A673 (cell line): ENCODE results near the gene ACADVL. TPM values are rescaled to one million over a fixed set of nuclear protein-coding genes. Genes with fewer than 3 reads are reported as not detected.
A peak's percentile ranks its signal among the peaks of the same experiment; 100 is the strongest.

Experiments used
- BruUV-seq: library from RNA; stranded (reverse); fragments of 400-500 nt; replicated peaks from 2 replicates; lab custom pipeline; 2021; lab: Mats Ljungman, UMichigan
- CTCF ChIA-PET: fragments of 300-600 bp; sonication (Branson Sonifier 250); formaldehyde crosslinking; loops from one replicate; lab custom pipeline; 2022; ENCODE audit warnings: antibody characterized with exemption; lab: Charles Lee
- POLR2A ChIA-PET: fragments of 300-600 bp; sonication (Branson Sonifier 250); formaldehyde crosslinking; loops from one replicate; lab custom pipeline; 2022; ENCODE audit warnings: antibody characterized with exemption; ENCODE audit not compliant: low non-redundant PET; lab: Charles Lee
- DNase-seq: peaks from one replicate; pipeline ENCODE4 v3.0.0-alpha.2; 2015; ENCODE audit warnings: low spot score
- H3K27ac ChIP-seq: fragments of 200-600 bp; sonication (generic); 2 replicates; pipeline ENCODE4 v1.5.1; 2016; ENCODE audit warnings: mixed run types, low read depth, mild to moderate bottlenecking, mixed read lengths, antibody characterized with exemption, low read length; ENCODE audit not compliant: poor library complexity, severe bottlenecking
- H3K27me3 ChIP-seq: fragments of 200-600 bp; sonication (generic); replicated peaks from 2 replicates; pipeline ENCODE4 v1.6.1; 2017; ENCODE audit warnings: mixed run types, low read depth, mild to moderate bottlenecking, mixed read lengths, antibody characterized with exemption, low read length; ENCODE audit not compliant: insufficient read depth, poor library complexity
- H3K36me3 ChIP-seq: fragments of 200-600 bp; sonication (generic); 2 replicates; pipeline ENCODE4 v1.6.1; 2016; ENCODE audit warnings: mixed run types, mild to moderate bottlenecking, mixed read lengths, antibody characterized with exemption, low read length; ENCODE audit not compliant: insufficient read depth, poor library complexity, severe bottlenecking
- H3K4me1 ChIP-seq: fragments of 200-600 bp; sonication (generic); 2 replicates; pipeline ENCODE4 v1.6.1; 2017; ENCODE audit warnings: mixed run types, mild to moderate bottlenecking, mixed read lengths, antibody characterized with exemption, low read length; ENCODE audit not compliant: insufficient read depth, poor library complexity, severe bottlenecking
- H3K4me3 ChIP-seq: fragments of 200-600 bp; sonication (generic); 2 replicates; pipeline ENCODE4 v1.5.1; 2016; ENCODE audit warnings: low read depth, mixed run types, mild to moderate bottlenecking, mixed read lengths, low read length; ENCODE audit not compliant: poor library complexity, severe bottlenecking
- H3K9me3 ChIP-seq: fragments of 200-600 bp; sonication (generic); 2 replicates; pipeline ENCODE4 v1.6.1; 2016; ENCODE audit warnings: mixed run types, low read depth, mild to moderate bottlenecking, mixed read lengths, antibody characterized with exemption, low read length; ENCODE audit not compliant: poor library complexity, severe bottlenecking
- EZH2 ChIP-seq: fragments of 200-600 bp; sonication (generic); IDR thresholded peaks from 2 replicates; pipeline ENCODE4 v1.6.1; 2017; ENCODE audit warnings: borderline replicate concordance, low read depth, mild to moderate bottlenecking, mixed read lengths, antibody characterized with exemption, low read length; ENCODE audit not compliant: poor library complexity, severe bottlenecking
- intact Hi-C: fragments of 100-400 bp; cut with micrococcal nuclease; formaldehyde crosslinking; loops from one replicate; pipeline ENCODE4 v1.10.0; 2022; ENCODE audit not compliant: unreplicated experiment
- total RNA-seq: library from RNA; stranded (reverse); gene quantifications from 2 replicates; pipeline ENCODE4 v1.2.3, GENCODE V29; 2021
- TF ChIP-seq, protein P1 (sequence below): fragments of 300-800, 200-600 bp; sonication (generic); conservative IDR thresholded peaks from 2 replicates; pipeline ENCODE4 v1.5.1; 2017; ENCODE audit warnings: low read depth, mild to moderate bottlenecking, antibody characterized with exemption, low read length, moderate library complexity, mixed read lengths

ACADVL gene
- total RNA-seq, 1 experiment from 2014 or later = 425 TPM

DNA sequence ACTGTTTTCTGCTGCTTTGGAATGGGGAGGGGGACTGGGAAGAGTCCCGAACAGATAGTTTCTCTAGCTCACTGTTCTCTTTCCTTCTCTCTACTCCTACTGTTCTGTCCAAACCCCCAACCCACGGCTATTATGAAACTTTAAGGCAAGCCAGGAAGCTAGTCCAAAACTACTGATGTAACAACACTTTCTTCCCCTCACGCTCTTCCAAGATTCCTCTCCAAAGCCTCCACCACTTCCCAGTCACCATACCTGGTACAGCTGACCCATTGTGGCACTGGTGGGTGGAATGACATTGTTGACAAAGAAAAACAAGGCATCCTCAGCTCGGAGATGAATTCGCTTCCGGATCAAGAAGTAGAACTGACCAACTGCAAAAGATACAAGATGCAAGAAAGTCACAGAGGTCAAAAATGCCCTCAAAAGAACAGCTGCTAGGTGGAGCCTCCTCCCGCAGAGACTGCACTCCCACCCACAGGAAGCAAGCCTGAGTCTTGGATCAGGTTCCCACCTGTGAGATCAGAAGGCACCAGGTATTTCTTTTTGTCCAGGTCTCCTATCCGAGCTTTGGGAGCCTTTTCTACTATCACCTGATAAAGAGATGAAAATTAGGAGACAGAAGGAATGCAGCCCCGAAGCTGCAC, 21.5 kb downstream of the ACADVL start:
- CTCF ChIA-PET = interaction anchor here (1.0 kb wide), 1 partner anchor 20 kb away, joined by 3 read pairs; no protein-coding TSS in a partner anchor
- TF ChIP-seq, protein P1, sequence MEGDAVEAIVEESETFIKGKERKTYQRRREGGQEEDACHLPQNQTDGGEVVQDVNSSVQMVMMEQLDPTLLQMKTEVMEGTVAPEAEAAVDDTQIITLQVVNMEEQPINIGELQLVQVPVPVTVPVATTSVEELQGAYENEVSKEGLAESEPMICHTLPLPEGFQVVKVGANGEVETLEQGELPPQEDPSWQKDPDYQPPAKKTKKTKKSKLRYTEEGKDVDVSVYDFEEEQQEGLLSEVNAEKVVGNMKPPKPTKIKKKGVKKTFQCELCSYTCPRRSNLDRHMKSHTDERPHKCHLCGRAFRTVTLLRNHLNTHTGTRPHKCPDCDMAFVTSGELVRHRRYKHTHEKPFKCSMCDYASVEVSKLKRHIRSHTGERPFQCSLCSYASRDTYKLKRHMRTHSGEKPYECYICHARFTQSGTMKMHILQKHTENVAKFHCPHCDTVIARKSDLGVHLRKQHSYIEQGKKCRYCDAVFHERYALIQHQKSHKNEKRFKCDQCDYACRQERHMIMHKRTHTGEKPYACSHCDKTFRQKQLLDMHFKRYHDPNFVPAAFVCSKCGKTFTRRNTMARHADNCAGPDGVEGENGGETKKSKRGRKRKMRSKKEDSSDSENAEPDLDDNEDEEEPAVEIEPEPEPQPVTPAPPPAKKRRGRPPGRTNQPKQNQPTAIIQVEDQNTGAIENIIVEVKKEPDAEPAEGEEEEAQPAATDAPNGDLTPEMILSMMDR = no peak
- no peak for TF ChIP-seq EZH2

DNA sequence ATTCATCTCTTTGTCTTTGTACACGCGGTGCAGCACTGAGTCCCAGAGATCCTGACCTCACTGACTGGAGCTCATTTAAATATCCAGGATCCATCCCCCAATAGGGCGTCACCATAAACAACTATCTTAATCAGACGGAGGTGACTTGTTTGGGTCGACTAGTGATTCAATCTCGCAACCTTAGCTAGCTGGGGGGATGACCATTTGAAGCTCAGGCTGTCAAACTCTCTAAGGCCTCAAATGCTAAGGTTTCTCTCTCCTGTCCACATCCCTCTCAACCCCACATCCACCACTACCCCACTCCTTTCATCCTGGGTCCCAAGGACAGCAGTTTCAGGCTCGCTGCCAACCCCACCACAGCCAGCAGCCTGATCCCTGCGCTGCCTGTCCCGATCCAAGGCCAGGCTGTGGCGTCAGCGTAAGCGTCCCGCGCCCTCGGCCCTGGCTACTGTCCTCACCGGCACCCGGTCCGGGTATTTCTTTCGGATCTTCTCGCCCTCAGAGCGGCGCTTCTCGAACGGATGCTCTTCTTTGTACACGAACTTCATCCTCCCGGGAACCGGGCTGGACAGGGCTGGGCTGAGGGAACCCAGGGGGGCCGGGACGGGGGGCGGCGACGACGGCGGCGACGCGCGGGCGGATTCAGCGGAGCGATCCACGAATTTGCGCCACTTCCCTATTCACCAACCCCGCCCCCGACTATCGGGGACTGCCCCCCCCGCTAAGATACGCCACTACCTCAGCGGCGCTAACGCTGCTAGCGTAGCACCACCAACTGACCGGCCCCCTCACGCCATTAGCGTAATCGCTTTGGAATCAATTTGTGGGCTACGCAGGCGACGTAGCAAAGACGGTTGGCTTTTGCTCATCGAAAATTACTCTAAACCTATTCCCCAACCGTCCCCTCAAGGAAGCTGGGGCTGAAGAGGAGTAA, 22.3 kb downstream of the ACADVL start, which contains the start of gene GABARAP:
TSS of gene GABARAP (minus strand) at position 667 of the 934 bp plus-strand sequence. CDS start at position 548, 119 bp downstream.
- ChIA-PET POLR2A (interaction anchor here (0.6 to 0.7 kb wide), 3 partner anchors 9 to 445 kb away, joined by 3 to 10 read pairs (median 10); partner anchors contain the start of genes CTDNEP1 and TP53), CTCF (interaction anchor here (0.6 to 1.0 kb wide), 3 partner anchors 21 to 162 kb away, joined by 3 to 5 read pairs (median 4); partner anchors contain the start of gene TMEM256)
- Histone ChIP-seq H3K36me3 (peaks cover 44% of the 10 kb centered on the region), H3K27me3 (no peaks in the 10 kb centered on the region), H3K4me3 (peak within 1 kb of the TSS; percentile 72), H3K9me3 (no peaks in the 10 kb centered on the region), H3K27ac (peak within 1 kb of the TSS; percentile 84), H3K4me1 (peaks cover 29% of the 10 kb centered on the region)
- TF ChIP-seq, protein P1 = no peak
- no peak for TF ChIP-seq EZH2
- peak; percentile 96 for DNase-seq
- intact Hi-C loops = no loop called here
- BruUV-seq = no TSS peak

More for the DNA sequence above, 21.5 kb downstream of the ACADVL start:
- DNase-seq = no peak
- BruUV-seq = no TSS peak
- Histone ChIP-seq H3K36me3 (peaks cover 44% of the 10 kb centered on the region), H3K9me3 (no peaks in the 10 kb centered on the region), H3K4me1 (peaks cover 31% of the 10 kb centered on the region), H3K27ac (peak overlapping the region; percentile 84), H3K27me3 (no peaks in the 10 kb centered on the region), H3K4me3 (peak overlapping the region; percentile 72)
- POLR2A ChIA-PET = interaction anchor here (0.6 kb wide), 1 partner anchor 21 kb away, joined by 4 read pairs; no protein-coding TSS in a partner anchor
- intact Hi-C loops = no loop called here
